GM21786 (cell line): Measurements from ENCODE around the gene SMIM12.
"Not testable (repeated sequence)": the region's sequence is repeated elsewhere in the genome, so short reads cannot be mapped to it uniquely, and the experiment has no call there.

Experiments used
- ATAC-seq: cut with Tn5 transposase; IDR thresholded peaks from one replicate; pipeline ENCODE4 v1.9.1; 2021; ENCODE audit not compliant: unreplicated experiment

The SMIM12 gene

DNA sequence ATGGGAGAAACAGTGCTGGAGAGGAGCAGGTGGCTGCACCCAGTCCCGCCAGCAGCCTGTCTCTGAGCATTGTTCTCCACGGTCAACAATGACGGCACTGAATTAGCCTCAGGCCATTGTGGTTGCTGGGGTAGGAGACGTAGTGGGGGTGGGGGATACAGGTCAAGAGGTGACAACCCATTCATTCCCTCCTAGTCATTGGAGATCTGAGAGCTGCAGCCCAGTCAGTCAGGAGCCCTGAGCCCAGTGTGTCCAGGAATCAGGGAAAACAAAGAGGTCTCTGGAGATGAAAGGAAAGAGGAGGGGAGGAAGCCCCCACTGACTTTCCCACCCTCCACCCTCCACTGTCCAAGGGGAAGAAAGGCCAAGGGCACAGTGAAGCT, 15.3 kb downstream of the SMIM12 start:
- ATAC-seq = no peak

DNA sequence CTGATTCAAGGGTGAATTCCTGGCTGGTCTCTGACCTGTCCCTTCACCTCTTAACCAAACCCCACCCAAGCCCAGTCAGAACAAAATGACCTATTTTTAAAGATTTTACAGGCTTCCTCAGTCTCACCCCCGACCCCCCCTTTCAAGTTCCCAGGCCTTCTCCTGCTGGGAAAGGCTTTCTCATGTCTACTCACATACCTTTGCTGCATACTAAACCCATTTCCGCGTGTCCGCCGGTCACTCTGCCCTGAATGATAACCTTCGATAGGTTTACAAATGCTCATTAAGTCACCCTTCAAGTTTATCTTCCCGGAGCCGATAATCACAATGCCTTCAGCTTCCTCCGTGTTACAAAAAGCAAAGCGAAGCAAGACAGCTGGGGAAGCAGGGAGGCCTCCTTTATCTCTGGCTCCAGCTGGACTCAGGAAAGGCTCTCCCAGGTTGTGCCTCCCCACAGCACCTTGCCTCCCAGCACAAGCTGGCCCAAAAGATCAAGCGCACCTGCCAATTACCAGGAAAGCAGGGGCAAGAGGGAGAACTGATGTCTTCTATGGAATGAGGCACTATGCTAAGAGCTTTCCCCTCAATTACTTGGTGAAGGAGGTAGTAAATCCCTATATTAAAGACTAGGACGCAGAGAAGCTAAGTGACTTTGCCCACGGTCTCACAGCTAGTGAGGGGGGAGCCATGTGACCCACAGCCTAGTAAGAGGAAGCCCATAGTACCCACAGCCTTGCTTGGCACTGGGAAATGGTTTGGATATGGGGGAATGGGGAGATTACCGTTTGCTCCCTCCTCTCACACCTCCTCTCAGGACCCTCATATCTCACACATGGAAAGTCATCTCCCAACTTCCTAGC, 15.9 kb downstream of the SMIM12 start:
- no peak for ATAC-seq

- no peak for ATAC-seq
Measured at GRCh38 chr1:34842952-34843371, 16.6 kb downstream of the SMIM12 start.

DNA sequence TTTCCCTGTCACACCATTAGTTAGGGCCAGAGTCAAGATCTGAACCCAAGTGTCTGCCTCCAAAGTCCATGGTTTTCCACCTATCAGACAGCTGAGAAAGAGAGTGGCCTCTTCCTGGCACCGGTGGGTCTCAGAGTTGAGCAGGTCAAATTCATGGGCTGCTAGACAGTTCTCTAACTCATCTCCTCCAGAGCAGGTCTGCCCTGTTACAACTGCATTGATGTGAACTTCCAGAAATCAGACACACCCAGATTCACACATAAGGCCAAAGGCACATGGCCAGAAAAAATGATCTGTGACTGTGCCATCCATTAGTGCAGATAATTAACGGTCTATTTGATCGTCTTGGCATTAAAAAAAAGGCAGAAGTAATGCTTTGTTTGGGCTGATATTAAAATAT, 17.5 kb downstream of the SMIM12 start:
- no peak for ATAC-seq

DNA sequence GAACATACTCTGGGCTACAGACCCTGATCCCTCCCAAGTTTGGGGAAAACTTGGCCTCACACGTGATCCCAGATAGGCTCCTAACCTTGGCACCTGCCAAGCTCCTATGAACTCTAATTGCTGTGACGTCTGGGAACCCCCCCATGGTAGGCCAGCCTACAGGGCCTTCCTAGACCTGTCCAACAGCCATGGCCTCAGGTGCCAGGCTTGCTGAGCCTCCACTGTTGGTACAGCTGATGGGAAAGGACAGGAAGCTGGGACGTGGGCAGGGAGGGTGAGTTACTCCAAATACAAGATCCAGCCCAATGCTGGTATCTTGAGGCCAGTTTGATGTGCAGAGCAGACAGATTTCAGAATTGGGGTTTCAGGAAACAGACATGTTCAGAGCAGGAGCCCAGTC, 19.1 kb downstream of the SMIM12 start:
- ATAC-seq = no peak

DNA sequence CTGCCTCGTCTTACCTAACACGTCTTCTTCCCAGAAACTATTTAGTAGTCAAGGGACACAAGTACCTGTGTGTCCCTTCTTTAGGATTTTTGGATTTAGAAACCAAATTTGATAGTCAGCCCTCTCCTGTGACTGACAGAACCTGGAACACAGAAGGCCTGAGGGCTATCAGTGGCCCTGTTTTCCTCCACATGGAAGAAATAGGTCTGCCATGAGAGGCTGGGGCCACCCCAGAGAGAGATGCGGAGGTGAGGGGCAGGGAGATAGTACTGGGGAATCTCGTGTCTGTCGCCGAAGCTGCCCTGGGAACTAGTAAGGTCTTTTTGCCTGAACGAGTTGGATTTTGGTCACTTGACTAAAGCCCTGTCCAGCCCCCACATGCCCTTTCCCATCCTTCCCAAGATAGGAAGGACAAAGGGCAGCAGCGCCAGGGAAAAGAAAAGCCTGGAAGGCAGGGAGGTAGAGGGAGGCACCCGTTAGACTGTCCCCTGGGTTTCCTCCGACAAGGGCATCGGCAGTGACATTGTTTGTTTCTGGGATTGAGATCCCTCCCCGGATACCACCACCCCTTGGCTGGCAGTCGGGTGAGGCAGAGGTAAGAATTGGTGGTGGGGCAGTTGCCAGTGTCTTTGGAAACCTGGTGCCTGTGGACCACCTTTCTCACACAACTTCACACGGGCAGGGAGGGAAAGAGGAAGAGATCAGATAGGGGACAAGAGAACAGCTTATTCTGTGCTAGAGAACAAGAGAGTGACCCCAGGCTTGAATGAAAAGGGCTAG, 19.8 kb downstream of the SMIM12 start:
- ATAC-seq = no peak

DNA sequence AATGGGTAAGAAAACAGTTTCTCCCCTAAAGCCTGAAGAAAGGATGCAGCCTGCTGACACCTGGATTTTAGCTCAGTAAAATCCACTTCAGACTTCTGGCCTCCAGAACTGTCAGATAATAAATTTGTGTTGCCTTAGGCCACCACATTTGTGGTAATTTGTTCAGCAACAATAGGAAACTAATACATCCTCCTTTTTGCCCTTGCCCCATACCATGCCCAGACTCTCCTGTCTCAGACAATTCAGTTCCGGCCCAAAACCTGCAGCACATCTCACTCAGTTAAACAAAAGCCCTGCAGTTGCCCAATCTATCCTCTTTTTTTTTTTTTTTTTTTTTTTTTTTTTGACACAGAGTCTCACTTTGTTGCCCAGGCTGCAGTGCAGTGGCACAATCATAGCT, 25.8 kb downstream of the SMIM12 start:
- no peak for ATAC-seq

- ATAC-seq = no peak
Measured at GRCh38 chr1:34831721-34832246, 27.8 kb downstream of the SMIM12 start.

DNA sequence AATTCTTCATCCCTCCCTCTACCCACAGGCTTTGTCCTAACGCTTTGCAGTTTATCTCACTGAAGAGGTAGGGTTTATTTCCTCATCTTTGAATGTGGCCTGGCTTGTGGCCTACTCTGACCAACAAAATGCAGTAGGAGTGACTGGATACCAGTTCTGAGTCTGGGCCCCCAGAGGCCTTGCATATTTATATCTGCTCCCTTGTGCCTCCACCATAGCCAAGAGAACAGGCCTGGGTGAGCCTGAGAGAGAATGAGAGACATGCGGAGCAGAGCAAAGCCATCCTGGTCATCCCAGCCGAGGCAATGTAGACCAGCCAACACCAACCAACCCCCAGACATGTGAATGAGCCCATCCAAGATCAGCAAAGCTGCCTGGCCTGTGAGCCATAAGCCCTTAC, 30.3 kb downstream of the SMIM12 start:
- no peak for ATAC-seq

GRCh38 chr1:34828611-34829010, 30.9 kb downstream of the SMIM12 start:
- no peak for ATAC-seq

GRCh38 chr1:34827341-34827941, 32.1 kb downstream of the SMIM12 start:
- ATAC-seq = no peak

DNA sequence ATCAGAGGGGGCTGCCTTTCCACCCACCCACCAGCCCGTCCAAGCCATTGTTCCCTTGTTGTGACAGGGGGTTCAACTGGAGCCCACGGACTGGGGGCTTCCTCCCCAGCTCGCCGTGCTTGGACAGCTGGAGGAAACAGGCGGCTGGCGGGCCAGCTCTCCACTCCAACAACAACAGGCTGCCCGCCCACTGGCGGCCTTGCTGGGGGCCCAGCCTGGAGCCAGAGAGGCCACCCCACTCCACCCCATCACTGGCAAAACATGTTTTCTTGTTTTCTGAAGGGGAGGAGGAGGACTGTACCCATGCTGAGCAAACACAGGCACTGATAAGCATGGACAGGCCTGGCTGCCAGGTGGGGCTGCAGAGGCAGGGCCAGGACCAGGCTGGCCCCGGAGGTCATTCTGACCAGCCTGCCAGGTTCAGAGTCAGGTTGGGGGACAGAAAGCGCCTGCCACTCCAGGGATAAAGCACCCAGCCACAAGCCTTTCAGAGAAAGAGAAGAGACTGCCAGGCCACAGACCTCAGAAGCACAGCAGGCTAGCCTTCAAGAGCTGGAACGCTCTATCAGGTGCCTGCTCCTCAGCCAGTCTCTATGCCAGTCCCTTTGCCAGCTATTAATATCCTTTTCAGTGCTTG, 34.0 kb downstream of the SMIM12 start:
- ATAC-seq = no peak

- no peak for ATAC-seq
Measured at GRCh38 chr1:34824817-34825454, 34.6 kb downstream of the SMIM12 start.

DNA sequence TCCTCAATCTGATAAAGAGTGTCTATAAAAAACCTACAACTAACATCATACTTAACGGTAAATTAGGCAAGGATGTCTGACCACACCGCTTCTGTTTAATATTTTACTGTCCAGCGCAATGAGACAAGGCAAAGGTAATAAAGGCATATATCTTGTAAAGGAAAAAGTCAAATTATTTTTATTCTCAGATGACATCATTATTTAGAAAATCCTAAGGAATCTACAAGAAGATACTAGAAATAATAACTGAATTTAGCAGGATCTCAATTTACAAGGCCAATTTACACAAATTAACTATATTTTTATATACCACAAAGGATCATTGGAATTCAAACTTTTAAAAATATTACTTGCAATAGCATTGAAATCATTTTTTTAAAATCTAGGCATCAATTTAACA, 37.3 kb downstream of the SMIM12 start:
- ATAC-seq = no peak

DNA sequence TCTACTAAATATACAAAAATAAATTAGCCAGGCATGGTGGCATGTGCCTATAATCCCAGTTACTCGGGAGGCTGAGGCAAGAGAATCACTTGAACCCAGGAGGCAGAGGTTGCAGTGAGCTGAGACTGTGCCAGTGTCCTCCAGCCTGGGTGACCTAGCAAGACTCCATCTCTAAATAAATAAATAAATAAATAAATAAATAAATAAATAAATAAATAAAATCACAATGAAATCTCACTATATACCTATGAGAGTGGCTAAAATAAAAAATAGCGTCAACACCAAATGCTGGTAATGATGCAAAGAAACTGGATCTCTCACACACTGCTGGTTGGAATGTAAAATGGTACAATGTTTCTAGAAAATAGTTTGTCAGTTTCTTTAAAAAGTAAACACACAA, 40.7 kb downstream of the SMIM12 start:
- ATAC-seq = not testable (repeated sequence)

- no peak for ATAC-seq
Measured at GRCh38 chr1:34816778-34817177, 42.8 kb downstream of the SMIM12 start.

DNA sequence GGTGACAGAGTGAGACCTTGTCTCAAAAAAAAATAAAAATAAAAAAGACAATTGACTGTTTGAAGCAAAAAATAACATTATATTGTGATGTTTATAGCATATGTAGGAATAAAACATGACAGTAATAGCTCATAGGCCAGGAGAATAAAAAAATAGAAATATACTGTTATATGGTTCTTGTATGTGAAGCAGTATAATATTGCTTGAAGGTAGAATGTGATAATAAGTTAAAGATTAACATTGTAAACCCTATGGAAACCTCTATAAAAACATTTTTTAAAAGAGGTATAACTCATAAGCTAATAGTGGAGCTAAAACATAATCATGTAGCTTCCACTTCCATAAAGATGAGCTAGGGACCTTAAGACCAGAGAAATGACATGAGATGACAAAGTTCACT, 43.2 kb downstream of the SMIM12 start:
- ATAC-seq = no peak

DNA sequence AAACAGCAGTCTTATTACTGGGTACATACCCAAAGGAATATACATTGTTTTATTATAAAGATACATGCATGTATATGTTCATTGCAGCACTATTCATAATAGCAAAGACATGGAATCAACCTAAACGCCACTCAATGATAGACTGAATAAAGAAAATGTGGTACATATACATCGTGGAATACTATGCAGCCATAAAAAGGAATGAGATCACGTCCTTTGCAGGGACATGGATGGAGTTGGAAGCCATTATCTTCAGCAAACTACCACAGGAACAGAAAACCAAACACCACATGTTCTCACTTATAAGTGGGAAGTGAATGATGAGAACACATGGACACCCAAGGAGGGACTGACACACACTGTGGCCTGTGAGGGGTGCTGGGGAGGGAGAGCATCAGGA, 48.8 kb downstream of the SMIM12 start:
- ATAC-seq = not testable (repeated sequence)

DNA sequence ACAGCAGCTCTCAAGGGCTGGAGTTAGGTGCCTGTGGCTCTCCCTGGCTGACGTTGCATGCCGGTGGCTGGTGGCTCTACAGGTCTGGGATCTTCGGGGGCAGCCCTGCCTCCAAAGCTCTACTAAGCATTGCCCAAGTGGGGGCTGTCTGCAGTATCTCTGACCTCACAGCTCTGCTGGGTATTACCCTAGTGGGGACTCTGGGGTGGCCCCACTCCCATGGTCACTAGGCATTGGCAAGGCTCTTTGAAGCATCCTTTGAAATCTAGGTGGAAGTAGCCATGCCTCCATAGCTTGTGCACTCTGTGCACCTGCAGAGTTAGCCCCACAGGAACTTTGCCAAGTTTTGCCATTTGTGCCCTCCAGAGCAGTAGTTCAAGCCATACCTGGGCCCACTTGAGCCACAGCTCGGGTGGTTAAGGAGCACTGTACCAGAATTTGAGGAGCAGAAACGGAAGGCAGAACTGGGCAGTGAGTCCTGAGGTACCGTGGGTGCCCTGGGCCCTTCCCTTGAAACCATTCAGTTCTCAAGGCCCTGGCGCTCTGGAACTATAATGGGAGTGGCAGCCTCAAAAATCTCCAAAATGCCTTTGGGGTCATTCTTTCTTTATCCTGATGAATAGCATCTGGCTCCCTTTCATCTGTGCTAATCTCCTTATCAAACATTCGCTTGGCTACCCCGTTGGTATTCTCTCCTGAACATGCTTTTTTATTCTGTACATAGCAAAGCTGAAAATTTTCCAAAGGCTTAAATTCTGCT, 51.3 kb downstream of the SMIM12 start:
- no peak for ATAC-seq

- ATAC-seq = no peak
Measured at GRCh38 chr1:34806396-34806795, 53.2 kb downstream of the SMIM12 start.
